HFFc6 (cell line): Measurements from ENCODE around the gene SHISAL2B. TPM values are rescaled to one million over a fixed set of nuclear protein-coding genes. Genes with fewer than 3 reads are reported as not detected.

Experiments
- DNase-seq: peaks from one replicate; pipeline ENCODE4 v3.0.0-alpha.2; 2018
- H3K27ac Mint-ChIP-seq: 2 replicates; pipeline ENCODE4 v1.8.0; 2020; ENCODE audit warnings: mild to moderate bottlenecking, mixed read lengths
- H3K27me3 Mint-ChIP-seq: 2 replicates; pipeline ENCODE4 v1.8.0; 2021; ENCODE audit warnings: mild to moderate bottlenecking, moderate library complexity, mixed read lengths; ENCODE audit not compliant: insufficient read depth
- H3K36me3 Mint-ChIP-seq: 2 replicates; pipeline ENCODE4 v1.8.0; 2021; ENCODE audit warnings: low read depth, mixed read lengths
- H3K4me1 Mint-ChIP-seq: 2 replicates; pipeline ENCODE4 v1.8.0; 2020; ENCODE audit warnings: low read depth, mixed read lengths
- H3K4me3 Mint-ChIP-seq: 2 replicates; pipeline ENCODE4 v1.8.0; 2020; ENCODE audit warnings: mild to moderate bottlenecking, moderate library complexity, mixed read lengths
- H3K9me3 Mint-ChIP-seq: 2 replicates; pipeline ENCODE4 v1.8.0; 2020; ENCODE audit warnings: mild to moderate bottlenecking, mixed read lengths
- CTCF ChIP-seq: fragments of 200-600 bp; sonication (generic); IDR thresholded peaks from 2 replicates; pipeline ENCODE4 v1.5.0; 2021; ENCODE audit warnings: antibody characterized with exemption, mild to moderate bottlenecking
- total RNA-seq, 6 experiments: library from RNA; stranded (reverse); fragmentation: NEBNext Ultra II Directional; extraction: Animal tissue kit (Norgen Biotek cat#: 25700); gene quantifications; 2 replicates in 1 of 6; 3 replicates in 5 of 6; pipeline ENCODE4 v1.2.3, GENCODE V29; 2021

SHISAL2B gene
- total RNA-seq, 6 experiments from 2014 or later = not detected

GRCh38 chr5:64742821-64743220, 52.5 kb downstream of the SHISAL2B start:
- Mint-ChIP-seq H3K9me3 (no peaks in the 10 kb centered on the region), H3K4me3 (no peak overlapping the region), H3K4me1 (peaks cover 25% of the 10 kb centered on the region), H3K27me3 (no peaks in the 10 kb centered on the region), H3K36me3 (peaks cover 6% of the 10 kb centered on the region), H3K27ac (no peak overlapping the region)
- peak; percentile 40 for DNase-seq
- no peak for TF ChIP-seq CTCF

GRCh38 chr5:64744914-64745313, 54.6 kb downstream of the SHISAL2B start:
- Mint-ChIP-seq H3K27me3 (no peaks in the 10 kb centered on the region), H3K9me3 (no peaks in the 10 kb centered on the region), H3K4me3 (no peak overlapping the region), H3K27ac (no peak overlapping the region), H3K4me1 (peaks cover 25% of the 10 kb centered on the region), H3K36me3 (peaks cover under 1% of the 10 kb centered on the region; the same call in 1 of the 2 replicates)
- no peak for TF ChIP-seq CTCF
- no peak for DNase-seq

GRCh38 chr5:64746446-64746845, 56.1 kb downstream of the SHISAL2B start:
- Mint-ChIP-seq H3K27me3 (no peaks in the 10 kb centered on the region), H3K9me3 (no peaks in the 10 kb centered on the region), H3K4me3 (no peak overlapping the region), H3K36me3 (no peaks in the 10 kb centered on the region; the same call in 1 of the 2 replicates), H3K27ac (no peak overlapping the region), H3K4me1 (peaks cover 25% of the 10 kb centered on the region)
- peak; percentile 18 for DNase-seq
- no peak for TF ChIP-seq CTCF

GRCh38 chr5:64749385-64749784, 59.1 kb downstream of the SHISAL2B start:
- H3K27me3 Mint-ChIP-seq = no peaks in the 10 kb centered on the region
- TF ChIP-seq CTCF = no peak
- no peaks in the 10 kb centered on the region; the same call in none of the 2 replicates for H3K36me3 Mint-ChIP-seq
- DNase-seq = no peak
- no peak overlapping the region for H3K4me3 Mint-ChIP-seq
- no peaks in the 10 kb centered on the region for H3K9me3 Mint-ChIP-seq
- peaks cover 11% of the 10 kb centered on the region for H3K4me1 Mint-ChIP-seq
- no peak overlapping the region for H3K27ac Mint-ChIP-seq

GRCh38 chr5:64754066-64754465, 63.8 kb downstream of the SHISAL2B start:
- H3K27ac Mint-ChIP-seq = no peak overlapping the region
- TF ChIP-seq CTCF = no peak
- peaks cover 4% of the 10 kb centered on the region; the same call in 1 of the 2 replicates for H3K36me3 Mint-ChIP-seq
- H3K4me3 Mint-ChIP-seq = no peak overlapping the region
- no peaks in the 10 kb centered on the region for H3K9me3 Mint-ChIP-seq
- no peak for DNase-seq
- H3K27me3 Mint-ChIP-seq = no peaks in the 10 kb centered on the region; the same call in 1 of the 2 replicates
- peaks cover 7% of the 10 kb centered on the region; the same call in 1 of the 2 replicates for H3K4me1 Mint-ChIP-seq

- TF ChIP-seq CTCF = no peak
- peaks cover 7% of the 10 kb centered on the region; the same call in 1 of the 2 replicates for H3K4me1 Mint-ChIP-seq
- H3K4me3 Mint-ChIP-seq = no peak overlapping the region
- no peaks in the 10 kb centered on the region for H3K9me3 Mint-ChIP-seq
- DNase-seq = no peak
- H3K27me3 Mint-ChIP-seq = no peaks in the 10 kb centered on the region; the same call in 1 of the 2 replicates
- no peak overlapping the region for H3K27ac Mint-ChIP-seq
- H3K36me3 Mint-ChIP-seq = 0 out of 2 replicates have a peak, but pooled peaks cover 4% of the 10 kb centered on the region
Measured at GRCh38 chr5:64758901-64759300, 68.6 kb downstream of the SHISAL2B start.
